Keratinocyte (primary cell): Measurements from ENCODE around the gene TARS3. TPM values are rescaled to one million over a fixed set of nuclear protein-coding genes. Genes with fewer than 3 reads are reported as not detected.
A peak's percentile ranks its signal among the peaks of the same experiment; 100 is the strongest.

Source experiments
- DNase-seq: peaks from one replicate; pipeline ENCODE4 v3.0.0-alpha.2; 2011; ENCODE audit warnings: low read depth, missing footprints, low spot score
- FAIRE-seq: peaks from 2 replicates; lab custom pipeline; 2011; peaks lifted over from hg19 to GRCh38; lab: Jason Lieb, UNC
- H2AFZ ChIP-seq: 2 replicates; pipeline ENCODE4 v1.6.0; 2012; ENCODE audit warnings: low read length, control low read depth, inconsistent platforms; ENCODE audit not compliant: control insufficient read depth
- H3K27ac ChIP-seq: 2 replicates; pipeline ENCODE4 v1.5.1; 2011; ENCODE audit warnings: low read length; ENCODE audit not compliant: control insufficient read depth, insufficient read depth
- H3K27me3 ChIP-seq: 3 replicates; pipeline ENCODE4 v1.6.0; 2011; ENCODE audit warnings: low read length; ENCODE audit not compliant: control insufficient read depth, insufficient read depth; ENCODE audit errors: extremely low read depth
- H3K36me3 ChIP-seq, 2 experiments: 2 replicates in 1 of 2; 3 replicates in 1 of 2; pipeline ENCODE4 v1.5.1; 2011; ENCODE audit warnings: low read length in 2 of 2, mild to moderate bottlenecking in 1 of 2; ENCODE audit not compliant: control insufficient read depth in 2 of 2, insufficient read depth in 2 of 2; ENCODE audit errors: extremely low read depth in 1 of 2
- H3K4me1 ChIP-seq: 3 replicates; pipeline ENCODE4 v1.5.1; 2011; ENCODE audit warnings: low read length; ENCODE audit not compliant: control insufficient read depth, insufficient read depth; ENCODE audit errors: extremely low read depth
- H3K4me2 ChIP-seq: 3 replicates; pipeline ENCODE4 v1.6.0; 2011; ENCODE audit warnings: low read depth, low read length; ENCODE audit not compliant: control insufficient read depth, insufficient read depth; ENCODE audit errors: extremely low read depth
- H3K4me3 ChIP-seq, 3 experiments: fragments of 200-600 bp in 1 of 3; sonication (generic) in 1 of 3; 2 replicates in 2 of 3; 3 replicates in 1 of 3; pipeline ENCODE4 v1.5.1; 2011 to 2016; ENCODE audit warnings: low read length in 3 of 3, mild to moderate bottlenecking in 3 of 3, control low read depth in 2 of 3, inconsistent platforms in 1 of 3, low read depth in 1 of 3, mixed read lengths in 1 of 3, mixed run types in 1 of 3, moderate library complexity in 1 of 3; ENCODE audit not compliant: control insufficient read depth in 2 of 3, insufficient read depth in 2 of 3; ENCODE audit errors: extremely low read depth in 1 of 3
- H3K79me2 ChIP-seq: 2 replicates; pipeline ENCODE4 v1.6.0; 2012; ENCODE audit warnings: low read length; ENCODE audit not compliant: control insufficient read depth, insufficient read depth
- H3K9ac ChIP-seq: 3 replicates; pipeline ENCODE4 v1.6.0; 2011; ENCODE audit warnings: low read length; ENCODE audit not compliant: control insufficient read depth, insufficient read depth; ENCODE audit errors: extremely low read depth
- H3K9me1 ChIP-seq: 3 replicates; pipeline ENCODE4 v1.6.0; 2011; ENCODE audit warnings: low read length; ENCODE audit not compliant: control insufficient read depth, insufficient read depth; ENCODE audit errors: extremely low read depth
- H3K9me3 ChIP-seq: 2 replicates; pipeline ENCODE4 v1.5.1; 2012; ENCODE audit warnings: low read depth, low read length; ENCODE audit not compliant: control insufficient read depth
- H4K20me1 ChIP-seq: 3 replicates; pipeline ENCODE4 v1.6.0; 2011; ENCODE audit warnings: low read length; ENCODE audit not compliant: control insufficient read depth, insufficient read depth; ENCODE audit errors: extremely low read depth
- EZH2 ChIP-seq: IDR thresholded peaks from one replicate; pipeline ENCODE4 v1.6.1; 2012; ENCODE audit warnings: inconsistent platforms, mild to moderate bottlenecking, low read length, moderate library complexity
- dilution Hi-C: fragments of 300-500 bp; cut with MboI; formaldehyde crosslinking; loops from one replicate; pipeline ENCODE4 v1.7.0; 2020; ENCODE audit warnings: low sequenced_read_pairs; ENCODE audit not compliant: extremely low pct_ligation_motif_present
- polyA plus RNA-seq, 5 experiments: library from polyadenylated mRNA; depleted of rRNA in 3 of 5; stranded (reverse) in 3 of 5; stranded (forward) in 1 of 5; unstranded in 1 of 5; fragments of >200 nt; gene quantifications; 1 replicate in 1 of 5; 2 replicates in 3 of 5; 3 replicates in 1 of 5; pipeline versions ENCODE4 v1.2.1 to v1.2.3, GENCODE V29; 2011 to 2012; ENCODE audit warnings: missing spikeins in 2 of 5, low read depth in 1 of 5, low replicate concordance in 1 of 5
- TF ChIP-seq, protein P1 (sequence below), 3 experiments: IDR thresholded peaks in 1 of 3; conservative IDR thresholded peaks in 1 of 3; optimal IDR thresholded peaks in 1 of 3; 2 replicates in 2 of 3; 3 replicates in 1 of 3; pipeline versions ENCODE3 to v1.5.1; 2011; ENCODE audit warnings: low read length in 3 of 3, mild to moderate bottlenecking in 3 of 3, moderate library complexity in 2 of 3, control low read depth in 1 of 3, inconsistent platforms in 1 of 3; ENCODE audit not compliant: insufficient read depth in 2 of 3; ENCODE audit errors: extremely low read depth in 1 of 3

TARS3 gene
- polyA plus RNA-seq, 1 donor (not counting 4 experiments of a cell fraction or from before 2014, with no cell fraction given), result 3.9 TPM

GRCh38 chr15:101689901-101690300, 34.4 kb downstream of the TARS3 start:
- FAIRE-seq, result peak; percentile 32
- H3K9ac ChIP-seq, result no peak overlapping the region
- no peak overlapping the region for H3K4me3 ChIP-seq
- DNase-seq, result no peak
- TF ChIP-seq EZH2, result no peak
- TF ChIP-seq, protein P1, sequence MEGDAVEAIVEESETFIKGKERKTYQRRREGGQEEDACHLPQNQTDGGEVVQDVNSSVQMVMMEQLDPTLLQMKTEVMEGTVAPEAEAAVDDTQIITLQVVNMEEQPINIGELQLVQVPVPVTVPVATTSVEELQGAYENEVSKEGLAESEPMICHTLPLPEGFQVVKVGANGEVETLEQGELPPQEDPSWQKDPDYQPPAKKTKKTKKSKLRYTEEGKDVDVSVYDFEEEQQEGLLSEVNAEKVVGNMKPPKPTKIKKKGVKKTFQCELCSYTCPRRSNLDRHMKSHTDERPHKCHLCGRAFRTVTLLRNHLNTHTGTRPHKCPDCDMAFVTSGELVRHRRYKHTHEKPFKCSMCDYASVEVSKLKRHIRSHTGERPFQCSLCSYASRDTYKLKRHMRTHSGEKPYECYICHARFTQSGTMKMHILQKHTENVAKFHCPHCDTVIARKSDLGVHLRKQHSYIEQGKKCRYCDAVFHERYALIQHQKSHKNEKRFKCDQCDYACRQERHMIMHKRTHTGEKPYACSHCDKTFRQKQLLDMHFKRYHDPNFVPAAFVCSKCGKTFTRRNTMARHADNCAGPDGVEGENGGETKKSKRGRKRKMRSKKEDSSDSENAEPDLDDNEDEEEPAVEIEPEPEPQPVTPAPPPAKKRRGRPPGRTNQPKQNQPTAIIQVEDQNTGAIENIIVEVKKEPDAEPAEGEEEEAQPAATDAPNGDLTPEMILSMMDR (optimal IDR thresholded peaks at IDR 0.05 in 1 of 3, IDR thresholded peaks at IDR 0.05 in 1 of 3, conservative IDR thresholded peaks at IDR 0.05 in 1 of 3; ENCODE audit: extremely low read depth in 1 of 3, insufficient read depth in 2 of 3, low read length in 3 of 3), result no peak
- dilution Hi-C loops, result no loop called here
- H2AFZ ChIP-seq, result no peak overlapping the region
- no peak overlapping the region for H3K4me2 ChIP-seq
- peaks cover 21% of the 10 kb centered on the region for H3K4me1 ChIP-seq
- H3K27me3 ChIP-seq, result no peaks in the 10 kb centered on the region
- H3K79me2 ChIP-seq, result no peaks in the 10 kb centered on the region
- H4K20me1 ChIP-seq, result no peaks in the 10 kb centered on the region
- no peaks in the 10 kb centered on the region for H3K9me1 ChIP-seq
- H3K9me3 ChIP-seq, result no peaks in the 10 kb centered on the region
- H3K36me3 ChIP-seq, result no peaks in the 10 kb centered on the region
- H3K27ac ChIP-seq, result no peak overlapping the region

- Histone ChIP-seq H3K36me3 (no peaks in the 10 kb centered on the region), H3K9me1 (no peaks in the 10 kb centered on the region), H3K9me3 (no peaks in the 10 kb centered on the region), H3K79me2 (no peaks in the 10 kb centered on the region), H3K9ac (no peak overlapping the region), H2AFZ (no peak overlapping the region), H3K4me1 (peaks cover 18% of the 10 kb centered on the region), H4K20me1 (no peaks in the 10 kb centered on the region), H3K27me3 (no peaks in the 10 kb centered on the region), H3K4me2 (no peak overlapping the region), H3K4me3 (no peak overlapping the region), H3K27ac (no peak overlapping the region)
- FAIRE-seq, result no peak
- TF ChIP-seq EZH2, result no peak
- DNase-seq, result no peak
- dilution Hi-C loops, result no loop called here
Measured at GRCh38 chr15:101686718-101687117, 37.6 kb downstream of the TARS3 start.

DNA sequence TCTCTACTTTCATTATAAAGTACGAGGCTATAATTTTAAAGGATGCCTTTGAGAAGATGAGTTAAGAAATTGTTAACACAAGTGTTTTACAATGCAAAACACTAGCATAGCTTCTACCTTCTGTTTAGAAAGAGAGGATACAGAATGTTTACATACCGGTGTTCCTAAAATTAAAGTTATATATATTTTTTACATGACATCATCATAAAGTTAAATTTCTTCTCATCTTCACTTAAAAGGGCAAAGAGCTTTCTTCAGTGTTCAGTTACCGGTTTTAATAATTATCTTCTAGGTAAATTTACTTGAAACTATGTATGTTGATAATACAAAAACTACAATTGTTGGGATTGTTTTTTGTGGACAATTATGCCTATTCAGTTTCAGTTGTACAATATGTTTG, 39.4 kb downstream of the TARS3 start:
- dilution Hi-C loops, result no loop called here
- H3K79me2 ChIP-seq, result no peaks in the 10 kb centered on the region
- H3K4me3 ChIP-seq, result no peak overlapping the region
- H3K36me3 ChIP-seq, result peaks cover 0 to under 1% of the 10 kb centered on the region in 2 experiments
- peaks cover 16% of the 10 kb centered on the region for H3K4me1 ChIP-seq
- H3K27ac ChIP-seq, result peak overlapping the region; percentile 15
- peak overlapping the region; percentile 15 for H3K4me2 ChIP-seq
- H3K9me1 ChIP-seq, result no peaks in the 10 kb centered on the region
- H3K9me3 ChIP-seq, result no peaks in the 10 kb centered on the region
- no peaks in the 10 kb centered on the region for H3K27me3 ChIP-seq
- FAIRE-seq (no peak), DNase-seq (no peak)
- H4K20me1 ChIP-seq, result no peaks in the 10 kb centered on the region
- H3K9ac ChIP-seq, result no peak overlapping the region
- TF ChIP-seq EZH2, result no peak
- TF ChIP-seq, protein P1 (optimal IDR thresholded peaks at IDR 0.05 in 1 of 3, IDR thresholded peaks at IDR 0.05 in 1 of 3, conservative IDR thresholded peaks at IDR 0.05 in 1 of 3; ENCODE audit: extremely low read depth in 1 of 3, insufficient read depth in 2 of 3, low read length in 3 of 3), result no peak
- H2AFZ ChIP-seq, result no peak overlapping the region
